Measurements from ENCODE around the gene CCL4. TPM values are rescaled to one million over a fixed set of nuclear protein-coding genes. Genes with fewer than 3 reads are reported as not detected.

The CCL4 gene
- total and polyA plus RNA-seq, 2 donors (not counting 1 experiment from before 2014, with no cell fraction given) = not detected

Other genes with a start within 250 kb of the CCL4 start
- not detected in 2 replicates for gene HEATR9, start 234.9 kb upstream of the CCL4 start, total RNA-seq
- not detected in 2 replicates for gene HEATR9, start 234.9 kb upstream of the CCL4 start, polyA plus RNA-seq
- gene CCL5, start 223.5 kb upstream of the CCL4 start, total RNA-seq = not detected in 2 replicates
- 0.03 and 0.07 TPM in 2 replicates for gene CCL5, start 223.5 kb upstream of the CCL4 start, polyA plus RNA-seq
- under 0.01 and 0.83 TPM in 2 replicates for gene RDM1, start 173.1 kb upstream of the CCL4 start, total RNA-seq
- 0.48 and 0.75 TPM in 2 replicates for gene RDM1, start 173.1 kb upstream of the CCL4 start, polyA plus RNA-seq
- gene LYZL6, start 160.1 kb upstream of the CCL4 start, total RNA-seq = not detected in 2 replicates
- not detected in 2 replicates for gene LYZL6, start 160.1 kb upstream of the CCL4 start, polyA plus RNA-seq
- gene CCL16, start 122.3 kb upstream of the CCL4 start, total RNA-seq = not detected in 2 replicates
- not detected in 2 replicates for gene CCL16, start 122.3 kb upstream of the CCL4 start, polyA plus RNA-seq
- not detected in 2 replicates for gene CCL14, start 117.1 kb upstream of the CCL4 start, total RNA-seq
- not detected in 2 replicates for gene CCL14, start 117.1 kb upstream of the CCL4 start, polyA plus RNA-seq
- not detected in 2 replicates for gene CCL15, start 102.3 kb upstream of the CCL4 start, total RNA-seq
- gene CCL15, start 102.3 kb upstream of the CCL4 start, polyA plus RNA-seq = not detected in 2 replicates
- gene CCL23, start 85.9 kb upstream of the CCL4 start, total RNA-seq = not detected in 2 replicates
- not detected in 2 replicates for gene CCL23, start 85.9 kb upstream of the CCL4 start, polyA plus RNA-seq
- not detected in 2 replicates for gene CCL18, start 39.6 kb upstream of the CCL4 start, total RNA-seq
- gene CCL18, start 39.6 kb upstream of the CCL4 start, polyA plus RNA-seq = not detected in 2 replicates
- gene CCL3, start 13.7 kb upstream of the CCL4 start, total RNA-seq = not detected in 2 replicates
- not detected in 2 replicates for gene CCL3, start 13.7 kb upstream of the CCL4 start, polyA plus RNA-seq
- gene TBC1D3B, start 72.8 kb downstream of the CCL4 start, total RNA-seq = 1.8 and 2.3 TPM in 2 replicates
- gene TBC1D3B, start 72.8 kb downstream of the CCL4 start, polyA plus RNA-seq = 0.42 and 0.86 TPM in 2 replicates
- not detected in 2 replicates for gene CCL3L1, start 92.9 kb downstream of the CCL4 start, total RNA-seq
- not detected in 2 replicates for gene CCL3L1, start 92.9 kb downstream of the CCL4 start, polyA plus RNA-seq
- gene CCL4L2, start 107.2 kb downstream of the CCL4 start, total RNA-seq = not detected in 2 replicates
- not detected in 2 replicates for gene CCL4L2, start 107.2 kb downstream of the CCL4 start, polyA plus RNA-seq
- under 0.01 and 0.51 TPM in 2 replicates for gene TBC1D3I, start 160.7 kb downstream of the CCL4 start, total RNA-seq
- 0.03 TPM in 1 of 2 replicates, not detected in the other for gene TBC1D3I, start 160.7 kb downstream of the CCL4 start, polyA plus RNA-seq
- not detected in 2 replicates for gene TBC1D3G, start 220.1 kb downstream of the CCL4 start, total RNA-seq
- gene TBC1D3G, start 220.1 kb downstream of the CCL4 start, polyA plus RNA-seq = not detected in 2 replicates

Data from fibroblast of lung (primary cell).